ENCODE measurements around the gene MYOZ1.

The MYOZ1 gene

DNA sequence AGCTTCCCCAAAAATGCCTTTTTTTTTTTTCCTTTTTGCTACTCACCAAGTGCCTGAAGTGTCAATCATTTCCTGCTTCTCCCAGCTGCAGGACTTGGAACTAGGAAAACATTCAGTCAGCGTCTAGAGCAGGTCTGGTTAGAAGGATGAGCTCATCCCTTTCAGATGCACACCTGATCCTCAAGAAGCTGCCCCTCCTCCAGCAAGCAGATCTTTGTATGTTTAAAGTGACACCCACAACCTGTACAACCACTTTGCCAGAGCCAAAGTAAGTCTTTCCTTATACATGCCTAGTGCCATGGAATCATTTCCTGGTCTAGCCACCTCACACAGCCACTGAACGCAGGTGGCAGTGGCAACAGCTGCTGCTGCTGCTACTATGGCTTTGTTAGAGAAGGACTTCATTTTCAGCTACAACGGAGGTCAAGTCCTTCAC is 39.8 kb downstream of the MYOZ1 start:
- TF ChIP-seq GATA3 (IDR thresholded peaks at IDR 0.05; ENCODE audit: low read depth, low read length): no peak
- no peak for TF ChIP-seq GATA2 (IDR thresholded peaks at IDR 0.05; ENCODE audit: low read depth, low read length)

DNA sequence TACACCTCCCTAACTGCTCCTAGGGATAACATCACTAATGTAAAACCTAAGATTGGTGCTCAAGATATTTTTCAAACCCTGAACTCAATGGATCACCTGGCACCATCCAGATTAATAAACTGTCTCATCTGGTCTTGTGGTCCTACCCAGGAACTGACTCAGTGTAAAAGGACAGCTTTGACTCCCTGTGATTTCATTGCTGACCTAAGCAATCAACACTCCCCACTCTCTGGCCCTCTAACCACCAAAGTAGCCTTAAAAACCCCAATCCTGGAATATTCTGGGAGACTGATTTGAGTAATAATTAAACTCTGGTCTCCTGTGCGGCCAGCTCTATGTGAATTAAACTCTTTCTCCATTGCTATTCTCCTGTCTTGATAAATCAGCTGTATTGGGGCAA is 43.9 kb downstream of the MYOZ1 start:
- no peak for TF ChIP-seq GATA3 (IDR thresholded peaks at IDR 0.05; ENCODE audit: low read depth, low read length)
- TF ChIP-seq GATA2 (IDR thresholded peaks at IDR 0.05; ENCODE audit: low read depth, low read length): no peak

DNA sequence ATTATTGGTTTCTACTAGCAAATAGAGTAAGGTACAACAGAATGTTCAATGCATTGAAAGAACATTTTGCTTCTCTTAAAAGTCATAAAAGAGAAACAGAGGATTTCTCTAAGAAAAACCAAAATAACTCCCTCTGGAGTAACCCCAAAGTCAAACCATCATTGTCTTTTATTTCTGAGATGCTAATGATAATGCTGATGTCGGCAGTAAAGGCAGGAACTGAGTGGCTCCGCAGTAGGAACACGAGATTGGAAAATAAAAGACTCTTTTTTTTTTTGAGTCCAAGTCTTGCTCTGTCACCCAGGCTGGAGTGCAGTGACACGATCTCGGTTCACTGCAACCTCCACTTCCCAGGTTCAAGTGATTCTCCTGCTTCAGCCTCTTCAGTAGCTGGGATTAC is 47.5 kb downstream of the MYOZ1 start:
- TF ChIP-seq GATA2 (IDR thresholded peaks at IDR 0.05; ENCODE audit: low read depth, low read length) (no peak), GATA3 (IDR thresholded peaks at IDR 0.05; ENCODE audit: low read depth, low read length) (no peak)

DNA sequence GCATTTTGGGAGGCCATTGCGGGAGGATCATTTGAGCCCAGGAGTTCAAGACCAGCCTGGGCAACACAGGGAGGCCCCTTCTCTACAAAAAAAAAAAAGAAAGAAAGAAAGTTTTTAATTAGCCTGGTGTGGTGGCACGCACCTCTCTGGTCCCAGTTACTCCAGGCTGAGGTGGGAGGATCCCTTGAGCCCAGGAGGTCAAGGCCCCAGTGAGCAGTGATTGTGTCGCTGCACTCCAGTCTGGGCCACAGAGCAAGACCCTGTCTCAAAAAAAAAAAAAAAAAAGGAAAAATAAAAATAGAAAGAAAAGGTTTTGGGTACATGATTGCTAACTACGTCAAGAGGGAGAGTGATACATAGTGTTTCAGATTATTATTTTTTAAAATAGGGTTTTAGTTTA is 48.2 kb downstream of the MYOZ1 start:
- TF ChIP-seq GATA2 (IDR thresholded peaks at IDR 0.05; ENCODE audit: low read depth, low read length): no peak
- TF ChIP-seq GATA3 (IDR thresholded peaks at IDR 0.05; ENCODE audit: low read depth, low read length): no peak

DNA sequence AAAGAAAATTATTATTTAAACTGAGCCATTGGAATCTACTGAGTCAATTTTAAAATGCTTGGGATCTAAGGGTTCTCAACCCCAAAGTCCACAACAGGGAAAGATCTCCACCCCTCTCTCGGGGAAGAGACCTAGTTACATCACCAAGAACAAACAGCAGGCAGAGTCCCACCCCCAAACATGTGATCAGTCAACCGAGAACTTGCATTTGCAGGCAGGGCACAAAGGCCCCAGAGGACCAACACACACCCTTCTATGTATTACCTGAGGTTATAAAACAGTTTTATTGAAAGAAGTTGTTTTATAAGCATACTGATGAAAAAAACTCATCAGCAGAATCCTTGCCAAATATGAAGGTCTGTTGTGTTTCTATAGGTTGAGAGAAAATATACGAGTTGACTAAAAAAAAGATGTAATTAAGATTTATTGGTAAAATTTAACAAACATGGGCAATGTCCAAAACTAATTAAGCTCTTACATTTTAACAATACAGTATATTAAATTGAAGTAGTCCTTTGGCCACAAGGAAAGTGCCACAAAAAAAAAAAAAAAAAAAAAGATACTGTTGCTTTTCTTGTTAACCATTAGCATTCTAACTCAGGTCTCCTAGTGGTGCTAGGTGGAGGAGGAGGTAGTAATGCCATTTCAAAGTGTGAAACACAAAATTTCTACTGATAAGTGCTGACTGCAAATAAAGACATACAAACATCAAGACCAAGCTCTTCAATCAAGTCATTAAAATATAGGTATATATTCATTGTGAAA is 49.2 kb downstream of the MYOZ1 start:
- TF ChIP-seq GATA2 (IDR thresholded peaks at IDR 0.05; ENCODE audit: low read depth, low read length) (no peak), GATA3 (IDR thresholded peaks at IDR 0.05; ENCODE audit: low read depth, low read length) (no peak)

DNA sequence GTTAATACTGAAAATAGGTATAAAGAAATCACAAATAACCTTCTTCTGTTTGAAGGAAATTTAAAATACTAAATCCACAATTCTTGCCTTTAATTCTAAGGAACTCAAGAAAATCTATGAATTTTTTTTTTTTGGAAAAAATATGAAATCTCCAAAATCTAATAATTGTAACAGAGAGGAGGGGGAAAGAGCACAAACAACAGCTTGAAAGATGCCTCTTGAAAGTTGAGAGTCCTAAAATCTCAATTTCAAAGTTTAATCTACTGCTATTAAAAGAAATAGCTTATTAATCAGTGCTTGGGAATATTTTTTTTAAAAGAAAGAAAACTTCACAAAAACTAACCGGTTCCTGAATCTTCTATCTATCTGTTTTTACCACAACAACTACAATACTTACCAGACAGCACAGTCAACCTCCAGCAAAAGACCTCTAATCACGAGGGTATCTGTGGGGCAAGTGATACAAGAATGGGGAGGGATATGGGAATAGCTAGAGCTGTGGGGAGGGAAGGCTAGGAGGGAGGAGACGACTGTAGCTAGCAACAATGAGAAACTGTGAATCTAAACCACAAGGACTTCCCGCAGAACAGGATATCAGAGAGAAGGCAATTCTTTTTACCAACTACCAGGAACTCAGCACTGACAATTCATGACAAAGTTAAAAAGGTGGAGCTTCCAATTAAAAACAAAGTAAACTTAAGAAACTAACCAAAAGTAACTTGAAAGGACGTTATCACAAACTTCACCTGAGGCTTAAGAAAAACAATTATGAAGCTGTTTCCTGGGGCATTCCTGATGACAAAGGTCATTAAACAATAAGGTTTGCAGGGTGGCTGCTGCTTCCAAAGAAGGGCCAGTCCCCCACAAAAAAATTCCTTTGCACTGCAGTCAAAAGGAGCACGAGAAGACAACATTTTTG is 50.1 kb downstream of the MYOZ1 start, which contains the start of gene USP54:
Gene USP54 (minus strand): TSS at position 462 of the 919 bp plus-strand sequence. CDS start 15,684 bp downstream, outside the sequence.
- TF ChIP-seq GATA3 (IDR thresholded peaks at IDR 0.05; ENCODE audit: low read depth, low read length) (no peak), GATA2 (IDR thresholded peaks at IDR 0.05; ENCODE audit: low read depth, low read length) (no peak)

DNA sequence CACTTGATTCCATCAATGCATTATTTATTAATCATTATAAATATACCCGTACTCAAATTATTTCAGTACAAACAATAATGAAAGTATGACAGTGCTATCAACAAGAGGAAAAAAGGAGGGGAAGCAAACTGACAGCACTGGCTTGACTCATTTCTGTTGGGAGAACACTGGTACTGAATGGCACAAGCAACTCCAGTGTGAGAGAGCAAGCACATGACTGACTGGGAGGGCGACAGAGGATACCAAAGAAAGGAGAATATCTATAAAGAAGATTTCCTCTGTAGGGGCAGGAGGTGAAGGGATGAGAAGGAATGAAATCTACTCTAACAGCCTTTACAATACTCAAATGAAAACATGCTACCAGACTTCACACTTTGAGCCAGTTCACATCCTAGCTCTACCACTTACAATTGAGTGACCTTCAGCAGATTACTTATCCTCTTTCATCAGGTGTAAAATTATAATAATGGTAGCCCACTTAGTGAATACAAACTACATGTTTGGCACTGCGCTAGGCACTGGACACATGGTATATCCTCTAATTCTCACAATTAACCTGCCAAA is 51.6 kb downstream of the MYOZ1 start:
- no peak for TF ChIP-seq GATA2 (IDR thresholded peaks at IDR 0.05; ENCODE audit: low read depth, low read length)

DNA sequence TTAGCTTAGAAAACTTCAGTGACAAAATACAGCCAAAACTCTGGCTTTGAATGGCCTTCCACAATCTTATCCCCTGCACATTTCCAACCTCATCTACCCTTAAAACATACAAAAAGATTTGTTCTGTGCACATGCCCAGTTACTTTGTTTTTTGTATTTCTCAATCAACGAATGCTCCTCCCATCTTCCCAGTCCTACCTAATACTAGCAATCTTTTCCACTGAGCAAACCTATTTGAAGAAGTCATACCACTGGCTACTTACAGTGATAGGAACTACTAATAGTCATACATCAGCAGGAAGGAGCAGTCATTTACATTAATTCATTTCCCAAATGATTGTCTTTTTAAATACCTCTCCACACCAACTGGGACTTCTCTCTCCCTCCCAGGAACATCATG is 52.6 kb downstream of the MYOZ1 start:
- no peak for TF ChIP-seq GATA2 (IDR thresholded peaks at IDR 0.05; ENCODE audit: low read depth, low read length)
- TF ChIP-seq GATA3 (IDR thresholded peaks at IDR 0.05; ENCODE audit: low read depth, low read length): no peak

DNA sequence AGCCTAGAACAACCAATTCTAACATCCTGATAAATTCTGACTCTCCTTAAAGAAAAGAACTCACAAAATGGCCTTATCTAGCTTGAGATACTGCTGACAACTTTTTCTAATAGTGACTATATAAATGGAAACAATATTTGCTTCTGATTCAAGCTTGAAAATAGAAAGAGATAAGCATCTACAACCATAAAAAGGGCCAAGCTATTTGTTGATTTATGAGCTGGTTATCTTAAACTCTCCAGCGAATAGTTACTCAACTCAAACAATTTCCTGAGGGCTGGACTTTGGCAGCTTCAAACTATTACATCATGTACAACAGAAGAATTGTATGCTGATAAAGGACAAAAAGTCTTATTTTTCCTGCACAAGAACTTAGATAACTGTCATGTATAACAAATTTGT is 54.7 kb downstream of the MYOZ1 start:
- TF ChIP-seq GATA3 (IDR thresholded peaks at IDR 0.05; ENCODE audit: low read depth, low read length): 0 out of 2 replicates have a peak, but pooled peaks have one; percentile 25
- TF ChIP-seq GATA2 (IDR thresholded peaks at IDR 0.05; ENCODE audit: low read depth, low read length): peak; percentile 30; the same call in 1 of the 2 replicates

DNA sequence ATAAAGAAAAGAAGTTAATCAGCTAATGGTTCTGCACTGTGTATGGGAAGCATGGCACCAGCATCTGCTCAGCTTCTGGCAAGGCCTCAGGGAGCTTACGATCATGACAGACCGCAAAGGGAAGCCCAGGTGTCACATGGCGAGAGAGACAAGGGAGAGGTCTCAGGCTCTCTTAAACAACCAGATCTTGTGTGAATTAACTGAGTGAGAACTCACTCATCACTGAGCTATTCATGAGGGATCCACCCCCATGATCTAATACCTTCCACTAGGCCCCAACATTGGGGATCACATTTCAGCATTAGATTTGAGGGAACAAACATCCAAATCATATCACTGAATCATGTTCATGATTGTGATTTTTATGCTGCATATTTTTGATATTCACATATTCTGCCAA is 55.9 kb downstream of the MYOZ1 start:
- TF ChIP-seq GATA2 (IDR thresholded peaks at IDR 0.05; ENCODE audit: low read depth, low read length) (no peak), GATA3 (IDR thresholded peaks at IDR 0.05; ENCODE audit: low read depth, low read length) (no peak)

DNA sequence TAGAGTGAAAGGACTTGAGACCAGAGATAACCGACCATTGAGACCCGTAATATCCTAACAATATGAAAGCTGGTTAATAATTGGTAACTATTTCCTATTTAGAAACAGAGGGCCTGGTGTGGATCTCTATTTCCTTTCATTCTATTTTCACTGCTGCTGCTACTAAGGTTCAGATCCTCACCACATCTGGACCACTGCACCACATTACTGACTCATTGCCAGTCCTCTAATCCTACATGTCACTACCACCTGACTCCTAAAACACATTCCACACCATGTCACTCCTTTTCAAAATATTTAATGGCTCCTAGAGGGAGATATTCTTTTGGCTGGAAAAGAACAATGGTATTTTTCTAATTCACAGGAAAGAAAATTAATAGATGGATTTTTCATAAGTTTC is 56.5 kb downstream of the MYOZ1 start:
- TF ChIP-seq GATA3 (IDR thresholded peaks at IDR 0.05; ENCODE audit: low read depth, low read length): no peak
- no peak for TF ChIP-seq GATA2 (IDR thresholded peaks at IDR 0.05; ENCODE audit: low read depth, low read length)

DNA sequence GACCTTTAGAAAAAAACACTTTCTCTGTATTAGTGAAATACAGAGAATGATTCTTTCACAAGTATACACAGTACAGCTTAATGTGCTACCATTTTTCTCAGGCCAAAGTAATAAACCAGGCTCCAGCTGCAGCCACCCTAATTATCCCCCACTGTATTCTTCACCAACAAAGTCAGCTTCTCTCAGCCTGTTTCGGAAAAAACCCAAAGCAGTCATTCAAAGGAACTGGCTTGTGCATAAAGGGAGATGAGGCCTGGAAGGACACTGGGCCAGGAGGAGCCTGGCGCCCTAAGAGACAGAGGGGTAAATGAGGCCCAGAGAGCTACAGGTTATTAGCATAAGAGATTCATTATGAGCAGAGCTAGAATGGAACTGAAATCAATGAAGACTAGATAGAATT is 59.4 kb downstream of the MYOZ1 start:
- TF ChIP-seq GATA3 (IDR thresholded peaks at IDR 0.05; ENCODE audit: low read depth, low read length) (no peak), GATA2 (IDR thresholded peaks at IDR 0.05; ENCODE audit: low read depth, low read length) (no peak)
